Gastroesophageal sphincter (tissue), 3 donors: ENCODE data around the gene RPS24.

Source experiments
- CTCF ChIP-seq, 4 experiments: fragments of 200-600 bp in 2 of 4; fragments of 450-650 bp in 2 of 4; sonication (generic) in 1 of 4; IDR thresholded peaks; one replicate each; pipeline ENCODE4 v1.5.1; 2017 to 2019; ENCODE audit warnings: antibody characterized with exemption in 4 of 4, mild to moderate bottlenecking in 2 of 4, moderate library complexity in 2 of 4
- POLR2A ChIP-seq, 2 donors: fragments of 450-650 bp; IDR thresholded peaks; one replicate each; pipeline ENCODE4 v1.6.1; 2017; ENCODE audit warnings: antibody characterized with exemption in 2 of 2, mild to moderate bottlenecking in 2 of 2, moderate library complexity in 1 of 2

GRCh38 chr10:78015546-78015945 is 18.1 kb upstream of the RPS24 start:
- TF ChIP-seq CTCF (IDR thresholded peaks at IDR 0.05): no peak
- TF ChIP-seq POLR2A (IDR thresholded peaks at IDR 0.05): no peak
